DMS153 treated with DMSO at 0.1 percent for 48 hours (cell line): ENCODE measurements around the gene FAM234B.

Source experiments
- DNase-seq: peaks from one replicate; lab custom pipeline; 2025; ENCODE audit not compliant: unreplicated experiment; lab: John Stamatoyannopoulos, UW

Gene FAM234B

DNA sequence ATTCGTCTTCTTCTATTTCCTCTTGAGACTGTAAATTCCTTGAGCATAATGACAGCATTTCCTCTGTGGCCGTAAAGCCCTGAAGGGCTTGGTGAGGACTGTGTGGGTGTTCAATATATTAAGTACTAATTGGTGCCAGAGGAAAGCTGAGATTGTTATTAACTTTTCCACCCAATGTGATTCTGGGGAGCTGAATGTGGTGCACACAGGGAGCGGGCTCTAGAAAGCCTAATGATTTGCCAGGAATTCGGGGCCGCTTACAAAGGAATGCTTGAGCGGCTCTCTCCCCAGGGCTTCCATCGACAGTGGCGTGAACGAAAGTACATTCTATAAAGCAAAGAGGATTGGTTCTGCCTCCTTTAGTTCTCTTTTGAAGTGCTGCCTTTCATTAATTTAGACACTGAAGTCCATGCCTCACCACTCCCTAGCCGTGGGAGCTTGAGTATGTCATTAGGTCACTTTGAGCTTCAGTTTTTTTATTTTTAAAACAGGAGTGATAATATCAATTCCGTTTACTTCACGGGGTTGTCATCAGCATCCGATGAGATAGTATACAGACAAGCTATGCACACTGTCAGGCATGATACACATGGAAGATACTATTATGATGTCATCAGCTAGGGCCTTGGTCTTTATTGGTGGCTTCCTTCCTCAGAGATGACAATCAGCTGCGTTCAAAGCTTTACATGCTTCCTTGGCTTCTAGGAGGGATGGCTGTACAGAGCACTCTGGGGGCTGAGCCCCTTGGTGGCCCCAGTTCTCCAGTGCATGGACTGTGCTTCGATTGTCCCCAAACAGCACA is 70.3 kb downstream of the FAM234B start:
- no peak for DNase-seq

DNA sequence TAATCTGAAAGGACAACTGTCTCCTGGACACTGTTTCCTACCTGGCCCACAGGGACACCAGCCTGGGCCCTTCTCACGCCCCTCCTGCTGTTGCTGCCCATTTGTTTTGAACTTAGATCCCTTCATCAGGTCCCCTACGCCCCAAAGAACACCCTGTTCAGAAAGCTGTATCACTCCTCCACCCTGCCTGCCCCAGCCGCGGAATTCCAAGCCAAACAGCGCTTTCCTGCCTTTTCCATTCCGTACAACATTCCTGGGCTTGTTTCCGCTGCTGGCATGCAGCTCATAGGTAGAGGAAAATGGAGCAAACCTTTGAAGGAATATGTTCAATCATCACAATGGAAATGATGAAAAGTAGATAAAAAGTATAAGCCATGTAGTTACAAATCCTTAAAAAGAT is 72.1 kb downstream of the FAM234B start:
- no peak for DNase-seq

DNA sequence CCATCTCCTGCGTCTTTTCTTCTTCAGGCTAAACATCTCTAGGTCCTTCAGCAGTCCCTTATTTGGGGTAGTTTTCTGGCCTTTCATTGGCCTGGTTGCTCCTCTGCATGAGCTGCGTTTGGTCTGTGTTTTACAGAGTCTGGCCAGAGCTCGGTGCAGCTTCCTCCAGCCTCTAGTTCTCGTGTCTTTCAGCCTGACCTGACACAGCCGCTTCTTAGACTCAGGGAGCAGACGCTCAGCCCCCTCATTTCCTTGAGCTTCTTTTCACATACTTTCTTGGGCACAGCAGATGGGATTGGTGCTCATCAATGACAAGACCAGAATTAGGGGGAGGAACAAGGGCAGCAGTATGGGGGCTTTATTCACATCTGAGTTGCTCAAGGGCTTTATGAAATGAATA is 72.8 kb downstream of the FAM234B start:
- no peak for DNase-seq

DNA sequence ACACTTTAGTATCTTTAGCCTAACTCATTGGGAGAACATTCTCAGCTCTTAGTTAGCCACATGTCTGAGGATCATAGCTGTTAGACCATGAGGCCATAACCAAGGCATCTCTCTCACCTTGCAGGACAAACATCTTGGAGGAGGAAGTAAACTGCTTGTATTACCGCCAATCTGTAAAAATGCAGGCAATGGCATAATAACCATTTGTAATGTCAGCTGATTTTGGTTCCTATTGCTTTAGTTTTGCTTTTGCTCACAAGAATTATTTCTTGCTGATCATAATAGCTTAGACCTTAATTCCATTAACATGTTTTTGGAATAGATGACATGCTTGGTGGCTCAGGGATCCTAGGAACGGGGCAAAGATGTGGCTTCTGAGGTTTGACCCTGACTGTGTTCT is 75.6 kb downstream of the FAM234B start:
- DNase-seq = no peak

DNA sequence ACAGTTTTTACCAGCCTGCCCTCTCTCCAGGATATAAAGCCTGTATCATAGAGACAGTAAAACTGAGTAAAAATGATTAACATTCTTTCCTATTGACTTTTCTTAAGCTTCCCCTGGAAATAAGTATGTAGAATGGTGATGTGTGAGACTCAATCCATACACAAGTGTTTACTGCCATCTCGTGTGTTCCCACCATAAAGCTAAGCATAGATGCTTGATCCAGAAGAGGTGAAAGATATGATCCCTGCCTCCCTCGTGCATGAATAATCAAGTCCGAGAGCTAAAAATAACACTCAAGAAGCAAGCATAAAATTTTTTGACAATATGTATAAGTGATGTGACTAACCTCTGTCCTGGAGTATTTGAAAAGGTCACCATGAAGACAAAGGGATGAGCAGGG is 76.2 kb downstream of the FAM234B start:
- no peak for DNase-seq

DNA sequence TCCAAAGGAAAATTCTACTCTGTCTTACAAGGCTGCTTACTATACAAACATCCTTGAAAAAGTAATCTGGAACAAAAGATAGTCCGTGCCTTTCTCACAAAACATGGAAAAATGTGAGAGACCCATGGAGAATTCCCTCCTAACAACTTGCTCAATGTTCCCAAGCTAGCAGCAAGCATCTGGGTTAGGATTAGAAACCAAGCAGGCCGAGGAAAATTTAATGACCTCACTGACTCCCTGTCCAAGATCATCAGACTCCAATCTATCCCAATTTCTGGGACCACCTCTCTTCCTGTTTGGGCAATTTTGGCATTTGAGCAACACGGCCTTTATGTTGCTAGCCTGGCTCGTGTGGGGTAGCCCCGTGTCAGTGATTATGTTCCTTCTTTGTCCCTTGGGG is 77.4 kb downstream of the FAM234B start:
- no peak for DNase-seq

DNA sequence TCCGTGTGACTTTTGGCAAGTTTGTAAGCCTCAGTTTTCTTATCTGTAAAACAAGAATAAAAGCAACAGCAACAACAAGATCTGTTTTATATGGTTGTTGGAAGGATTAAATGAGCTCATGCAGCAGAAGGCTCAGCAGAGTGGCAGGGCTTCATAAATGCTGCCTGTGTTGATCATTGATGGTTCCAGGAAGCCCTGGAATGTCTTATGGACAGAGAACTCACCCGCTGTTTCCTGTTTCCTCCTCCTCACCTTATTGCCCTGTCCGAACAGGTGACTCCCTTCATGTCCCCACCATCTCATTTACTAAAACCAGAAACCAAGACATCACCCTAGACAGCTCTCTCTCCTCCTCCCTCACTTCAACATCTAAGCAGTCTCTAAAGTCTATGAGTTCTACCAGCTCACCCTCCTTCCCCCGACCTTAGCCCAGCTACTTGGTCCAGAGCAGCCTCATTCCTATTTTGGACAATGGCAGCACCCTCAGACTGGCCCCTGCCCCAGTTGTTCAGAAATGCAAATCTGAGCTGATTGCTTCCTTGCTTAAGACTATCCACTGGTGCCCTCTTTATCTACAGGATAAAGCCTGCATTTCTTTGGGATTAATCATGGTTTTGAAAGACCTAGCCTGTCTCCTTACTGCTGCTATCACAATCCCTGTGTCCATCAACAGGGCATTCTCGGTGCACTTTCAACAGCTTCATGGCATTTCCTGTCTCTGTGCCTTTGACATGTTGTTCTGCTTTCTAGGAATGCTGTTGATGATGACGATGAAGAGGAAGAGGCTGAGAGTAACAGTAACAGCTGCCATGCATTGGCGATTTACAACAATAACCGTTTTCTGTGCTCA is 80.7 kb downstream of the FAM234B start:
- DNase-seq = no peak

DNA sequence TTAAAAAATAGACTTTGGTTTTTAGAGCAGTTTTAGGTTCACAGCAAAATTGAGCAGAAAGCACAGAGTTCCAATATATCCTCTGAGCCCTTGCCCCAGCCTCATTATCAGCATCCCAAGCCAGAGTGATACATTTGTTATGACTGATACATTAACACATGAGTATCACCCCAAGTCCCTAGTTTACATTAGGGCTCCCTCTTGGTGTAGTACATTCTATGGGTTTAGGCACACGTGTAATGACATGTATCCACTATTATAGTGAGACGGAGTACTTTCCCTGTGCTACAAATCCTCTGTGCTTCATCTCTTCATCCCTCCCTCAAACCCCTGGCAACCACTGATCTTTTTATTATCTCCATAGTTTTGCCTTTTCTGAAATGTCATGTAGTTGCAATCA is 81.8 kb downstream of the FAM234B start:
- DNase-seq = no peak

DNA sequence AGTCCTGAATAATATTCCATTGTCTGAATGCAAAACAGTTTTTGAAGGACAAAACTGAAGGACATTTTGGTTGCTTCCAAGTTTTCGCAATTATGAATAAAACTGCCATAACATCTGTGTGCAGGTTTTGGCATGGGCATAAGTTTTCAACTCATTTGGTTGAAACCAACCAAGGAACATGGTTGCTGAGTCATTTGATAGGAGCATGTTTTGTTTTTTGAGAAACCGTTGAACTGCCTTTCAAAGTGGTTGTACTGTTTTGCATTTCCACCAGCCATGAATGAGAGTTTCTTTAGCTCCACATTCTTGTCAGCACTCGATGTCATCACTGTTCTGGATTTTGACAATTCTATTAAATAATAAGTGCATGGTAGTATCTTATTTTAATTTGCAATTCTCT is 82.3 kb downstream of the FAM234B start:
- DNase-seq = no peak

DNA sequence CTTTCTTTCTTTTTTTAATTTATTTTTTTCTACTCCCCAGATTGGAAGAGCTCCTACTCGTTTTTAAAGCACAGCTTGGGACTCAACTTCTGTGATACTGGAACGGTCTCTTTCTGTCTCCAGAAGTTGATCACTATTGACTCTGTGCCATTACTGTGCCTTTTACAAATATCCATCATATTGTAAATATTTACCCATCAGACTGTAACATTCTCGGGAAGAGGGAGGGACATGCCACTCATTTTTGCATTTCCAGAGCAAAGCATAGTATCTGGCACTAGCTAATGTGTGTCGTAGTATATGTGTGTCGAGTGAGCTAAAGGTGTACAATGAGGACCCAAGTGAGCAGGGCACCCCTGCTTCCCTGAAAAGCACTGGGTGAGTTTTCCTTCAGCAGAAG is 83.3 kb downstream of the FAM234B start:
- DNase-seq = no peak

DNA sequence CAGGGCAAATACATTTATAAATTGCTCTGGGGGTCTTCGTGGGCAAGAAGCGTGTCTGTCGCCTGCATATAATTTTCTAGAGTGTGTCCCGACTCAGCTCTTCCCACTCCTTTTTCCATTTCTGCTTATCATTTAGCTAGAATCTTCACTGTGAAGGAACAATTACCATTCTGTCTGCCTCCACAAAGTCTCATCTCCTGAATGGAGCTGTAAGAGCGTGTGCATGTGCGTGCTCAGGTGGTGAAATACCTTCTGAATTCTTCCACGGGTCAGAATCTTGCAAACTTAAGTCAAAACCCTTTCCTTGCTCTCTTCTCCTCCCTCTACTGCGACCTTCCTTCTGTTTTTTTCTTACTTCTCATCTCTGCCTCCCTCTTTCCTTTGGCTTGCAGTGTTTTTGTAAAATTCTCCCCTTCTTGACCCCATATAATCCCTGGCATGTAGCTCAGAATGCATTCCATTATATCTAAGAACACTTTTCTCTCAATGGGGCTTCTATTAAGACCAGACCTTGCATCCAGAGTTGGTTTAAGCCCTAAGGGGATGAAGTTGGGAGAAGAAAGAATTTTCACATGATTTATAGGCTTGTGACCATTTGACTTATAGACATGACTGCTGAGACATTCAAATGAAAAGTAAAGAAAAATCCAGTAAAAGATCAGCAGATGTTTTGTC is 84.2 kb downstream of the FAM234B start:
- no peak for DNase-seq

DNA sequence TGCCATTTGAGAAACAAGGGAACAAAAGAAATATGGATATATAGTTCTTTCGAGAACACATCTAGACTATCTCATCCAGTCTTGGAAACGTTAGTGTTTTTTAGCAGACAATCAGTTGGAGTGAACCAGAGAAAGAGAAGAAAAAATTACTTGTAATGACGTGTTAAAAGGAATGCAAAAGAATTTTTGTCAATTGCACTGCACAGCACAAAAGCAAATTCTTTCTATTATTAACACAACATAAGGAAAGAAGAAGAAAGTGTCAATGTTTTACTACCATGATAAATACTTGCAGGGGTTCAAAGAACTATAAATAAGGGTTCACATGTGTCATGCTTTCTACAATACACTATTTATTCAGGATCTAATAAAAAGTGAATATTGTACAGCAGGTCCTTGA is 86.8 kb downstream of the FAM234B start:
- no peak for DNase-seq
